GM19467 (cell line): ENCODE results near the gene GAS2L3.
A peak's percentile ranks its signal among the peaks of the same experiment; 100 is the strongest.
"Not testable (repeated sequence)": the region's sequence is repeated elsewhere in the genome, so short reads cannot be mapped to it uniquely, and the experiment has no call there.

Source experiments
- ATAC-seq: cut with Tn5 transposase; IDR thresholded peaks from one replicate; pipeline ENCODE4 v1.9.1; 2021; ENCODE audit warnings: mild to moderate bottlenecking, moderate library complexity; ENCODE audit not compliant: unreplicated experiment

GAS2L3 gene

DNA sequence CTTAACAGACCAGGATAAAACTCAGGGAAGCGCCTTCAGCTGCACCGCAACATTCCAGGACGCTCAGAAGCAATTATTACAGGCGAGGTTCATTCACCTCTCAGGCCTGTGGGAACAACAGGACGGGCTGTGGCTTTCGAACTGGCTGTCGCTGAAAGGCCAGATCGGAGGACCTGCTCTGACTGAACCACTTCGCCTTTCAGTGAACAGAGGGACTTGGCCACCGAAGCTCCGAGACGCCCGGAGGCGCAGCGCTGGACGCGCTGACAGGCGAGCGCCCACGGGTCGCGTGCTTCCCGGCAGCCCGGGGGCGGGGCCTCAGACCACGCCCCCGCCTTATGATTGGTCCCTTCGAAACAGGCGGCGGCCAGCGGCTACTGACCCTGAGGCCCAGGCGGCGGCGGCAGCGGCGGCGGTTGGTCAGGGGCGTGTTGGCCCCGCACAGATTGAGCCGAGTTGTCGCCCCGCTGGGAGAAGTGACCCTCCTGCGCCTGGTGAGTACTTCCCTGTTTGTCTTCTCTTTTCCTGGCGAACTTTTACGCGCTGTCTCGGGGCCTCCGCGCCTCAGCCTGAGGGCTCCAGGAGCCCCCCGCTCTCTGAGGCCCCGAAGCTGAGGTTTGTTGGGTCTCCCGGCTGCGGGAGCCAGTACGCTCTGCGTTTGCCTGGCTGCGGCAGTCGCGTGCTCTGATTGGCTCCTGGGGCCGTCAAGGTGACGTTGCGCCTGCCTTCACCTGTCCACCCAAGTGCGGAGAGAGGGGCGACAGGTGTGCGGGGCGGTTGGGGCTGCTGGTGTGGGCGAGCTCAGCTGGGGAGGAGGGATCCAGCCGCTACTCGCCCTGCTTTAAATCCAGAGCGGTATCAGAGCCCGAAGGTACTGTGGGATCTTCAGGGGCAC lies at the start of gene GAS2L3:
Gene GAS2L3 (plus strand): TSS at position 393 of the 895 bp plus-strand sequence. CDS start 21,221 bp downstream, outside the sequence.
- peak; percentile 99 for ATAC-seq

DNA sequence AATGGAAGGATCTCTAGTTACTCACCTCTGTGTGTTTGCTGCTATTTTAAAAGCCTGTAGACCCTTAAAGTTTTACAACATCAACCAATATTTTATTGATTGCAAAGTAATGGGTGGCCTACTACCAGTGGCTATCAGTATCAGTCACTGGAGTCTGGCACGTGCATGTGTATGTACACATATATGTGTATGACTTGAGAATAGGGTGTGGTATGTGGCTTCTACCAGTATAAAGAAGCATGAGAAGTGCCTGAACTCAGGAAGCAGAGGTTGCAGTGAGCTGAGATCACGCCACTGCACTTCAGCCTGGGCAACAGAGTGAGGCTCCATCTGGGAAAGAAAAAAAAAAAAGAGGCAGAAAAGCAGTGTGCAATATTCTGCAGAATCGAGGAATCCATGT lies 45.5 kb upstream of the GAS2L3 start:
- no peak for ATAC-seq

DNA sequence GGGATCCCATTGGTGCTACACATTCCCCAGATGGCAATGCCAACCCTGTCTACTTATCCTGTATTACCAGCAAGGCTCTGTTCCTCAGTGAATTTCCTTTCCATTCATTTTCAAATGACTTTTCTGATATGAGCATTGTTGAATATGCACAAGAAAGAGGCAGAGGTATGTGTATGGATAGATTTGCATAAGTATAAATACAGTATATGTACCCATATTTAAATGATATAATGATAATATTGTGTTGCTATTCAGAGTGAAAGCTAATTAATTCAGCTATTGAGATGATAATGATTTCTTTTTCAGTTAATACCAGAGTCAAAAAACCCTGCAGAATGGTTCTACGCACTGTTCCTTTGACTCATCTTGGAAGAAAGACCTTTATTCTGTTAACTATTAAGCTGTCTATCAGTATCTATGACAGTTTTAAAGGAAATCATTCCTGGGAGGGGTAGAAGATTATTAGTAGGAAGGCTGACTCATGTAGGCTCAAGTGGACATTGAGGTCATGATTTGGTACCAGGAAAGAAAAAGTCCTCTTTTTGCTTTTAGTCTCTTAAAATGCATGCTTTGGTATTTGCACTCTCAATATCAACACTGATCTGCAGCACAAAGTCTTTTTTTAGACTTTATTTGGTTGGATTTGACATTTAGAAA lies 44.9 kb upstream of the GAS2L3 start:
- no peak for ATAC-seq

DNA sequence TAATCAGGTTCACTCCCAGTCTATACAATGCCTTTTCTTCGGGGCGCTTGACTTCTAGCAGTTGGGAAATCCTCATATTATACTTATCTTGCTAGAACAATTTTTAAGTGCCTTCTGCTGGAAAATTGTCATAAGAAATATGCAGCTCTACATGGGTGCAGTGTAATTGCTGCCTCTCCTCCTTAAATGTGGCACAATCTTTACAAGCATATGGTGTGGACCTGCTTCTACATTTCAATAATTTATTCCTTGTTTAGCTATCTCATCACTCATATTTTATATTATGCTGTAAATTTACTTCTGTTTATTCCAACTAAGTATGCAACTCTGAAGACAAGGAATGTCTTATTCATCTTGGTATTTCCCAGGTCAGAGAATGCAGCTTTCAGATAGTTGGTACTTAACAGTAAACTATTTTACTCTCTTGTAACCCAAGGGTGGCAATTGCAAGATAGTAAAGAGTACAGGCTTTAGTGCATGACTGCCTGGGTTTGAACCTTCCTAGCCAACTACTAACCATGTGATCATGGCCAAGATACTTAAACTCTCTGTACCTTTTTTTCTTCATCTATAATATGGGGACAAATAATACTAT lies 43.6 kb upstream of the GAS2L3 start:
- ATAC-seq: no peak

DNA sequence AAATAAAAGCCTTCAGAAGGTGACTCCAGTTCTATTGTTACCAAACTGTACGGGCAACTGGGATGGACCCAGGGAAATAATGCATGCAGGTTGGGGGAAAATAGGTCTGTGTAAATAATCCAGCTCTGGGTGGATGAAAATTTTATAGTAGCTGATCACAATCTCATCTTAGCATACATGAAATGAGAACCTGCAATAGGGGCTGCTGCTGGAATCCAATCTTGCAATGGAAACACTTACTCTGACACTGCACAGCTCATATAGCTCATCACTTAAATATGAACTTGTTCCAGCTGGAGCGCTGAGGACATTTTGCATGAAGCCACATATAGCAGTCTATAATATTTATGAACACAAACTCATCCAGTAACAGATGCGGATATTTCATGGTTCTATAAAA lies 40.1 kb upstream of the GAS2L3 start:
- ATAC-seq: no peak

DNA sequence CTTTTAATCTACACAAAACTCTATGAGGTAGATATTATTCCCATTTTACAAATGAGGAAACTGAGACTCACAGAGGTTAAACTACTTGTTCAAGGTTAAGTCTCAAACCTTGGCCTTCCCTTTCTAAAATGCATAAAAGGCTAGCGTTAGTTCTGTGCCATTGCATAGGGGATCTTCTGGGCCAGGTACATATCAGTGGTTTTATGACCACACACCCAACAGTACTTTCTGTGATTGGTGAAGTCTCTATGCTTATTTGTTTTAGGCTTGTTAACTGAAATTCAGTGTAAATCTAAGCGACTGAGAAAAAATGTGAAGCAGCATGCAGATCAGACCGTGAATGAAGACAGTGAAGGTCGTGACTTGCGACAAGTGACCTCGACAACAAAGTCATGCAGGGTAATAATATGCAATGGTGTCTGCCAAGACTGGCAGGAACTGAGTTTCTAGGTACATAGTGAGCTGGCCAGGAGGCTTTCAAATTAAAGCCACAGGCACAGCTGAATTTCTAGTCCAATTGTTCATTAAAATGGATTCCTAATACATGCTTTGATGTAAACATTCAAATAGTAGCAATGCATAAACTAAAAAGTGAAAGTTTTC lies 38.8 kb upstream of the GAS2L3 start:
- no peak for ATAC-seq

DNA sequence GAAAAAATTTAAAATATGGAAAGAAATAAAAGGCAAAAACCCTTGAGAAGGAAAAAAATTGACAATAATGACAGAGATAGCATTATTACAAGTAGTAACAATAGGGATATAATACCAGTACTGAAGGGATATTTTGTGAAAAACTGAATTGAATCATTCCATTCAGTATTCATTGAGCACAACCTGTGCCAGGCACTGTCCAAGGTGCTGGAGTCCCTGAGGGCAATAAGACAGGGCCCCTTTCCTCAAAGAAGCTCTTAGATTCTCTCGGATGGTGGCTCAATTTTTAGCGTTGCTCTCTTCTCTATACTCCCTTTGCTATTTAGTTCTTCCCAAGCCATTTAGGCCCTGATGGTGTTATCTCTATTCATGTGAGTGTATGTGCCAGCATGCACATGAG lies 34.3 kb upstream of the GAS2L3 start:
- ATAC-seq: no peak

DNA sequence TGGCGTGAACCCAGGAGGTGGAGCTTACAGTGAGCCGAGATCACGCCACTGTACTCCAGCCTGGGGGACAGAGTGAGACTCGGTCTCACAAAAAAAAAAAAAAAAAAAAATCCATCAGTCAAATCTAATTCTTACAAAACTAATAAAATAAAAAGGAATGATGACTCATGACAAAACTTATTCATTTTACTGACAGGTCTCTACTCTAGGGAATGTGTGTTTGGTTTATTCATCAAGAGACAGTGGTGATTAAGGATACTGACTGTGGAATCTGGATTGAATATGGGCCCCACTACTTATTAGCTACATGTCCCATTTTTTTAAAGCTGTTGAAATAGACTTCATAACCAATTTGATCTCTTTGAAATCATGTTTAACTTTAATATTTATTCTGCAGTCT lies 29.3 kb upstream of the GAS2L3 start:
- ATAC-seq: no peak

DNA sequence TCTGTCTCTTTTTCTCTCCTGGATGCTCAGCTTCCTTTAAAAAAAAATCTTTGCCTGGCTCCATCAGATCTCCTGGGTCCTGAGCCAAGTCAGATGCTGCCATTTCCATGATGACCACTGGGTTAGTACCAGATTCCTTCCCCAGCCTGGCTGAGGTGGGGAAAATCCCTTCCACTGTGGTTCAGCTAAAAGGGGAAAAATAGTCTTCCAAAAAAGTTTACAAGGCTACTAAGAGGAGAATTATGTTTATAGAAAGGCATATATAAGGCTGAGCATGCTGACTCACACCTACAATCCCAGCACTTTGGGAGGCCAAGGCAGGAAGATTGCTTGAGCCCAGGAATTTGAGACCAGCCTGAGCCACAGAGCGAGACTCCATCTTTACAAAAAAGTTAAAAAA lies 28.4 kb upstream of the GAS2L3 start:
- ATAC-seq: no peak

DNA sequence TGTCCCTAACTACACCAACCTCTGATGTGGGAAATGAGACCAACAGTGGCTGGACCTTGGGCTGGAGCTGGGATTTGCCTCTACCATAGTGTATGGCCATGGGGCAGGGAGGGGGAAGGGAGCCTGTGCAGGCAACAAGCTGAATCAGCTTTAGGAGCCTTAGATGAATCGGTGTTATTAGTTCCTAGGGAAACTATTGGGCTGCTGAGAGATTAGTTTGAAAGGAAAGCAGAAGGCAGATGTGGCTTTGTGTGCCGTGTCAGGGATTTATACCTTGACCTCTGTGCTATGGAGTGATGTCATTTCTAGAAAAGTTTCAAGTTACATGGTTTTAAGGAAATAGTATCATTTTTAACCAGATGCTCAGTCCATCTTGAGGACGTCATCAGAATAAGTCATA lies 19.5 kb upstream of the GAS2L3 start:
- no peak for ATAC-seq

DNA sequence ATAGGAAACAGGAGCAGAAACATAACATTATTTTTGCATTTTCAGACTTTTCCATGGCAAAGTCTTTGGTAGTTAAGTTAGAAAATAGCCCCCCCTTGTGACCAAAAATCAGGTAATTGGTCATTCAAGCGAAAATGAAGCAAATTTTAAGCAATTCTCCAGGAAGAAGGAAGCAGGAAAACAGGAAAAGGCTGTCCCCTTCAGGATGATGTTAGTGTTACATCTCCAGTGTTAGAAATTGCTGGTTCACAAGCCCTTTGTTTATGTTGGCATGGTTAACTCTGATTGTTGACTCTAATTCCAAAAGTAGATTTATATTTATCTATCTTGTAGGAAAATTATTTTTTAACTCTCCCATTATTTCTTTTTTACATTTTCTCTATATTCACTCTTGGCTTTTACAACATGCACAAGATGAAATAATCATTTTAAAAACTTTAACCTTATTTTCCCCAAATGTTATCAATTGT lies 18.8 kb upstream of the GAS2L3 start:
- no peak for ATAC-seq

DNA sequence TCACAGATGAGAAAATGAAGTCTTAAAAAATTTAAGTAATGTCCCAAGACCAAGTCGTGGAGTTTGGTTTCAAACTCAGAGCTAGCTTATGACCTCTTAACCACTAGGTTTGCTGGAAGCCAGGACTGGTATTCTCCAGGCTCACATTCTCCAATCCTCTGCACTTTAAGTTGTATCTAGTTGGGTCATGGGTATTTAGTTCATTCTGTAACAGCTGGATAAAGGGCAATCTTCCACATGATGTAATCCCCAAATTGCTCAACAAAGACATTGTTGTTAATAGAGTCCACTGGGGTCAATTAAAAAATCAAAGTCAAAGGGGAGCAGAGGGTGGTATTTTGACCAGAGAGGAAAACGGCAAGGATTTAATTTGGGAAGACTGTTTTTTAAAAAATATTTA lies 17.8 kb upstream of the GAS2L3 start:
- no peak for ATAC-seq

DNA sequence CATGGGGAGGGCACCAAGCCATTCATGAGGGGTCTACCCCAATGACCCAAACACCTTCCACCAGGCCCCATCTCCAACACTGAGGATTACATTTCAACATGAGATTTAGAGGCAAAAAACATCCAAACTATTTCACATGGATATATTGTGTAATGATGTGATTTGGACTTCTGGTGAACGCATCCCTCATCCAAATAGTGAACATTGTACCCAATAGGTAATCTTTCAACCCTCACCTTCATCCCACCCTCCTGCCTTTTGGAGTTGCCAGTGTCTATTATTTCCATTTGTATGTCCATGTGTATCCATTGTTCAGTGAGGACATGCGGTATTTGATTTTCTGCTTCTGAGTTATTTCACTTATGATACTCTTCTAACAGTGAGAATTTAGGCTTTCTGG lies 16.1 kb upstream of the GAS2L3 start:
- no peak for ATAC-seq

DNA sequence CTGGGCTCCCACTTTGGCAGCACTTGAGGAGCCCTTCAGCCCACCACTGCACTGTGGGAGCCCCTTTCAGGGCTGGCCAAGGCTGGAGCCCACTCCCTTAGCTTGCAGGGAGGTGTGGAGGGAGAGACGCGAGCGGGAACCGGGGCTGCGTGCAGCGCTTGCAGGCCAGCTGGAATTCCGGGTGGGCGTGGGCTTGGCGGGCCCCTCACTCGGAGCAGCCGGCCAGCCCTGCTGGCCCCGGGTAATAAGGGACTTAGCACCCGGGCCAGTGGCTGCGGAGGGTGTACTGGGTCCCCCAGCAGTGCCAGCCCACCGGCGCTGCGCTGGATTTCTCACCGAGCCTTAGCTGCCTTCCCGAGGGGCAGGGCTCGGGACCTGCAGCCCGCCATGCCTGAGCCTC lies 14.2 kb upstream of the GAS2L3 start:
- ATAC-seq: not testable (repeated sequence)

DNA sequence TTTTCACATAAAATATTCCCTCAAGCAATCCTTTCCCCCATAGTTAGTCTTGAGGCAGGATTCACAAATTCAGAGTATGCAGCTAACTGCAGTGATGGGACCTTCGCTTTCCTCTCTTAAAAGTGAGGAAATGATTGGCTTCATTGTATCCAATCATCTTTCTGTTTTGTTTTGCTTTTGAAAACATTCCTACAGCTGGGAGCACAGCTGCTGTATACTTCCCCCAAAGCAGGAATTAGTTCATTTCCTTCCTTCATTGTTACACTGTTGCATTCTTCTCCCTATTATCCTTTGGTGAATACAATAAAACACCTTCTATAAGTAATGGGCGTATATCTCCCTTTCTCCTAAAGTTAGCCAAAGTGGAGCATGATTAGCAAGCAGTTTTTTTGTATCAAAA lies 9.4 kb upstream of the GAS2L3 start:
- ATAC-seq: no peak

DNA sequence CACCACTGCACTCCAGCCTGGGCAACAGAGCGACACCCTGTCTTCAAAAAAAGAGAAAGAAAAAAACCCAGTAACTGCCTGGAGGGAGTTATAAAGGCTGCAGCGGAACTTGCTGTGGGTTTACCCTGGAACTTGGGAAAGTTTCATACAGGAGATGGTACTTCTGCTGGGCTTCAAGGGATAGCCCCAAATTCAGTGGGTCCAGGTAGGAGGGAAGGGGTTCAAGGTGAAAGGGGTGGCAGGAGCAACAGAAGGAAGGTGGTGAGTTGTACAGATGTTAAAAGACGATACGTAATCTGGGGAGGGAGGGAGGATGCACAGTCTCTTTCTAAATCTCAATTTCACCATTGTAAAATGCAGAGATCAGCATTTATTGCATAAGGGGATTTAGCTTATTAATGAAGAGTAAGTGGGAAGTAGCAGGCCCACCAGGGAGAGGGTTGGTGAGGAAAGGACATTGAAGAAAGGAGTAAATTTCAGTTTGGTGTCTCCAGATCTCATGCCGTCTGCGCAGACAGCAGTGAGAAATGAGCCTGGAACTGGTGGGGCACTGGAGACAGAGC lies 8.5 kb upstream of the GAS2L3 start:
- no peak for ATAC-seq

DNA sequence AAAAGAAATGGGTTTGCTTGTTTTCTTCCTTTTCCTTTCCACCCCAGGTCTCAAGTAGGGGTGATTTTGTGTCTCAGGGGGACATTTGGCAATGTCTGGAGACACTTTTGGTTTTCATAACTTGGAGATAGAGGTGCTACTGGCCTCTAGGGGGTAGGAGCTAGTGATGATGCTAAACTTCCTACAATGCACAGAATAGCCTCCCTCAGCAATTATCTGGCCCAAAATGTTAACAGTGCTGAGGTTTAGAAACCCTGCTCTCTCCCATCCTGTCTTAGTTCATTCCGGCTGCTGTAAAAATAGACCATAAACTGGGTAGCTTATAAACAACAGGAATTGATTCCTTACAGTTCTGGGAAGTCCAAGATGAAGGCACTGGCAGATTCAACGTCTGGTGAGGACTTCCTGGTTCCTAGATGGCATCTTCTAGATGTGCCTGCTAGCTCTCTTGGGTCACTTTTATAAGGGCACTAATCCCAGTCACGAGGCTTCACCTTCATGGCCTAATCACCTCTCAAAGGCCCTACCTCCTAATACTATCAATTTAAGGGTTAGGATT lies 7.4 kb upstream of the GAS2L3 start:
- ATAC-seq: no peak

DNA sequence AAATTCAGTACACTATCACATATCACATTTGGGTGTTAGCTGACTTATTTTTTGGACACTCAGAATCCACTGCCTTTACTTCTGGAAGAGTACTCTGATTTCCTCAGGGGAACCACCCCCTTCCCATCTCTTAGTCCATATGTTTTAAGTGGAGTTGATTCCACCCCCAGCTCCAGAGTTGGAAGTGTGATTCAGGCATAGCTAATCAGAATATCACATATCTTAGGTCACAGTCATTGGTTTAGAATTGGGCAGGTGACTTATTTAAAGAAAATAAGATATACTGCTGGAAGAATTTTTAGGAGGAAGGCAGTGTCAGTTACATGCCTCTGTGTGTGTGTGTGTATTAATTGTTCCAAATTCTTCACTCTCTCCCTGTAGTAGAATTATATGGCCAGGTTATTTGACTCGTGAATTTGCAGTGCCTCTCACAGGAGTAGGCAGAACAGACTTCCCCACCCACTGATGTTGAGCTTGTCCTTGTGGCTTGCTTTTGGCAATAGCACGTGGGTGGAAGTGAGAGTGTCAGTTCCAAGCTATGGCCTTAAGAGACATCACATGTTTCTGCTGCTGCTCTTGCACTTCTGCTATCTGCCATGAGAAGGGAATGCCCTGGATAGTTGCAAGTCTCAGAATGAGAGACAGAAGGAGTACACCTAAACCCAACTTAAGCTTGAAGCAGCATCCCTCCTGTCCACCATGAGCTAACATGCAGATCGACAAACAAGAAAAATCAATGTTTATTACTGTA lies 6.4 kb upstream of the GAS2L3 start:
- ATAC-seq: peak; percentile 93

DNA sequence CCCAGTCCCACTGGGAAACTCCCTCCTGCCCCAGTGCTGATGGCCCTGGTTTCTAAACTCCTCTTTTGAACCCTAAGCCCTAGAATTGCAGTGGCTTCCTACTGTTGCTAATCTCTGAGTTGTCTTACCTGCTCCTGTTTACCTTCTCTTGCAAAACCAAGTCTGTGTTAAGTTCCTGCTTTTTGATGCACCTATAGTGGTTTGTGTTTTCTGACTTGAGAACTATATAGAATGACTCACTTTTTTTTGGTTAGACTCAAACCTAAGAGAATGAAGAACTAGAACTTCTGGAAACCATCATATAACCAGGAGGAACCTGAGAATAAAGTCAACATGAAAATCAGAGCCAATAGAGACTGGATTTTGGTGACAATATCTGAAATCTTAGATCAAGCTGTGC lies 5.5 kb upstream of the GAS2L3 start:
- no peak for ATAC-seq

DNA sequence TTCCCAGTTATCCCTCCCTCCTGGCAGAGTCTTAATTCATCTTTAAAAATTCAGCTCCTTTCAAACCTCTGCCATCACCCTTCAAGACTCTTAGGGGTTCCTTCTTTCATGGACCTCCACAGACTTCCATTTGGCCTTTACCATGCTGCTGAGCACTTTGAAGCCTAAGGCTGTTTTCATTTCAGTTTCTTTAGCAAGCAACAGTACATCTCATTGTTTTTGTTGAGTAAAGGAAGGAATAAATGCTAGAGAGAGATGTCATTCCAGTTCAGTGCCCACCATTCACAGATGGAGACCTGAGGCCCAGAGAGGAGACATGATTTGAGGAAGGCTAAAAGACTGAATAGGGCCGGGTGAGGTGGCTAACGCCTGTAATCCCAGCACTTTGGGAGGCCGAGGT lies 1.3 kb upstream of the GAS2L3 start:
- ATAC-seq: no peak
